ENCODE results near the gene SPNS3. TPM values are rescaled to one million over a fixed set of nuclear protein-coding genes. Genes with fewer than 3 reads are reported as not detected.
A peak's percentile ranks its signal among the peaks of the same experiment; 100 is the strongest.

Gene SPNS3
- total RNA-seq, 1 experiment from 2014 or later, result not detected

DNA sequence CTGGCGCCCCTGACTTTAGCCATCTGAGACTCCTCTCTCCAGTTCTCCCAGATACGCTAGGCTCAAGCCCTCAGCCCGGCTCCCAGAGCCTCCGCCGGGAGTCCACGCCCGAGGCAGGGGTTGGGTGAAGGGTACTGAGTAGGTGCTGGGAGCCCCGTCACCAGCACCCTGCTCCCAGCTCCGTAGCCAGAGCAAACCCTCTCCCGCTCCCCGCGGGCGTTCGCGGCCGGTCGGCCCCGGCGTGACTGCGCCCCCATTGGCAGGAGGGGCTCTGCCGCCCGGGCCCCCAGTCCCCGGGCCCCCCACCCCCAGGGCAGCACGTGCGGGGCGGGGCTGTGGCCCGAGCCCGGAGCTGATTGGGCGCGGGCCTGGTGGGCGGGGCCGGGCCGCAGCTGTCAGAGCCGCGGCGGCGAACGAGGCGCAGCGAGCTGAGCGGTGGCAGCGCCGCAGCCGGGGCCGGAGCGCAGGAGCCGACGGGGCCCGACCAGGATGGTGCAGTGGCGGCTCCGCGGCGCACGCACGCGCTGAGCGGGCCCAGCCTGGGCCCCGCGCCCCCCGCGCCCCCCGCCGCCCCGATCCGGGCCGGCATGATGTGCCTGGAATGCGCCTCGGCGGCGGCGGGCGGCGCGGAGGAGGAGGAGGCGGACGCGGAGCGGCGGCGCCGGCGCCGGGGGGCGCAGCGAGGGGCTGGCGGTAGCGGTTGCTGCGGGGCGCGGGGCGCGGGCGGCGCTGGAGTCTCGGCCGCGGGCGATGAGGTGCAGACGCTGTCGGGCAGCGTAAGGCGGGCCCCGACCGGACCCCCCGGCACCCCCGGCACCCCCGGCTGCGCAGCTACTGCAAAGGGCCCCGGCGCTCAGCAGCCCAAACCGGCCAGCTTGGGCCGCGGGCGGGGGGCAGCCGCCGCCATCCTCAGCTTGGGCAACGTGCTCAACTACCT, 65.0 kb downstream of the SPNS3 start, which contains the start of gene SPNS2:
Gene SPNS2 (plus strand): TSS at position 421 of the 937 bp plus-strand sequence. CDS start 167 bp downstream, at position 588.
- peak; percentile 44 for DNase-seq (ENCODE audit: low read depth, low spot score)

DNA sequence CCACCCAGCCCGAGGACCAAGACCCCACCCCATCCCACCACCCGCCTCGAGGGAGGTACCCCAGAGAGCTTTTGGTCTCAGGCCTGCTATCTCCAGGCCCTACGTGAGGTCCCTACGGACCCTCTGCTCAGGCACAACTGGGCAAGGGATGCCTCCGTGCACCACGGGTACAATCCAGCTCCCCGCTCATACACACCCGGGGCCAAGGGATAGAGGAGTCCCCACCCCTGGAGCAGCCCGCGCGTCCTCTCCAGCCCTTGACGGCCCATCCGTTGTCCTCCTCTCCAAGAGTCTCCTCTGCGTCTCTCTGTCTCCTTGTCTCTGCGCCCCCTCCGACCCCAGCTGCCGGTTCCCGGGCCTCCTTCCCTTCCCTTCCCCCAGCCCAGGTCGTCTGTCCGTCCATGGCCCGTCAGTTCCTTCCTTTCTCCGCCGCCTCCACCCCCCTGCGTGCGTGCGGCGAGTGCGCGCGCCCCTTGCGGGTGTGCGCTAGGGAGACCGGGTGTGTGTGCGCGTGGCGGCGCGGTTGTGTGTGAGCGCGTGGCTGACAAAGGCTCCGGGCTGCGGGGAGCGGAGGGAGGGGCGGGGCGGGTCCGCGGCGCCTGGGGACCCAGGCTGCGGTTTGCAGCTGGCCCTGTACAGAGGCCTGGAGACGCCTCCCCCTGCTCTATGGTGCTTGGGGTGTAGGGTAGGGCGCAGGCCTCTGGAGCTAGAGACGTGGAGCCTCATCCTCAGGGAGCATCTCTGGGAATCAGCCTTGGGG, 65.9 kb downstream of the SPNS3 start:
- in situ Hi-C loops (cut with HindIII; ENCODE audit: low pct_unique_long_range_greater_than_20kb, low sequenced_read_pairs), result no loop called here
- DNase-seq (ENCODE audit: low read depth, low spot score), result no peak

More for the DNA sequence above, 65.0 kb downstream of the SPNS3 start, which contains the start of gene SPNS2:
- in situ Hi-C loops (cut with HindIII; ENCODE audit: low pct_unique_long_range_greater_than_20kb, low sequenced_read_pairs), result no loop called here

DNA sequence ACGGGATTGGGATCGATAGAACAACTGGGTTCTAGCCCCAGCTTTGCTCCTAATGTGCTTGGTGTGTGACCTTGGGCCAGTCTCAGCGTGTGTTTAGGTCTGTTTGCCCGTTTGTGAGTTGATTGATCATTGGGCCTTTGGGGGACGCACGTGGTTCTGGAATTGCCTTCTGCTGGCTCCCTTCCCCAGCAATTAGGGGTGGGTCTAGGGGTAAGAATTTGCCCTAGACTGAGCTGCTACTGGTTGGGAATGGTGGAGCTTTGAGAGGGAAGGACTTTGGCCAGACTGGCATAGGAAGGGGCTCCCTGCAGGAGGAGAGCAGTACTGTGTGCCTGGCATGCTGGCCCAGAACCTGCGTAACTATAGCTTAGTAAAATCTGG, 66.4 kb downstream of the SPNS3 start:
- DNase-seq (ENCODE audit: low read depth, low spot score), result no peak
- in situ Hi-C loops (cut with HindIII; ENCODE audit: low pct_unique_long_range_greater_than_20kb, low sequenced_read_pairs), result no loop called here

DNA sequence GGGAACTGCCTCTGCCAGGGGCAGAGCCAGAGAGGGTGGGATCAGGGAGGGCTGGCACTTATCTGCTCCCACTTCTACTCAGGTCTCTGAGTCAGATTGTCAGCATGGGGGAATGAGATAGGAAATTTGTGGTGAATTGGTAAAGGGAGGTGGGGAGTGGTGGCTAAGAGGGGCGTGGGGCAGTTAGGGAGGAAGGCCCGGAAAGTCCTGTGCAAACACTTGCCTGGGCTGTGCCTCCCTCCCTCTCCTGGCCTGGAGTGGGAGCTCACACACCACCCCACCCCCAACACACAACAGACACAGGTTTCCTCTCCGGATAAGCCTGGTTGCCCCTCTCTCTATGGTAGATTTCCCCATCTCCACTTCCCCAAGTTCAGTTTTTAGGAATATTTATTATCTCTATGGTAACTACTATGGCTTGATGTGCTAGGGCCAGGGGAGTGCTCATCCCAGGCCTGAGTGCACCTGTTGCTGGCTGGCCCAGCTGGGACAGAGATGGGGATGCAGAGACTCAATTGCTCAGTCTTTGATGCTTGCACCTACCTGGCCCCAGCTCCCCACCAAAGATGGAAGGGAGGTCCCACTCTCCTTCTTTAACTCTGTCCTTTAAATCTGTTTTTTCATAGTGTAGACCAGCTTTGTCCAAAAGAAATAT, 67.7 kb downstream of the SPNS3 start:
- no peak for DNase-seq (ENCODE audit: low read depth, low spot score)
- in situ Hi-C loops (cut with HindIII; ENCODE audit: low pct_unique_long_range_greater_than_20kb, low sequenced_read_pairs), result no loop called here

DNA sequence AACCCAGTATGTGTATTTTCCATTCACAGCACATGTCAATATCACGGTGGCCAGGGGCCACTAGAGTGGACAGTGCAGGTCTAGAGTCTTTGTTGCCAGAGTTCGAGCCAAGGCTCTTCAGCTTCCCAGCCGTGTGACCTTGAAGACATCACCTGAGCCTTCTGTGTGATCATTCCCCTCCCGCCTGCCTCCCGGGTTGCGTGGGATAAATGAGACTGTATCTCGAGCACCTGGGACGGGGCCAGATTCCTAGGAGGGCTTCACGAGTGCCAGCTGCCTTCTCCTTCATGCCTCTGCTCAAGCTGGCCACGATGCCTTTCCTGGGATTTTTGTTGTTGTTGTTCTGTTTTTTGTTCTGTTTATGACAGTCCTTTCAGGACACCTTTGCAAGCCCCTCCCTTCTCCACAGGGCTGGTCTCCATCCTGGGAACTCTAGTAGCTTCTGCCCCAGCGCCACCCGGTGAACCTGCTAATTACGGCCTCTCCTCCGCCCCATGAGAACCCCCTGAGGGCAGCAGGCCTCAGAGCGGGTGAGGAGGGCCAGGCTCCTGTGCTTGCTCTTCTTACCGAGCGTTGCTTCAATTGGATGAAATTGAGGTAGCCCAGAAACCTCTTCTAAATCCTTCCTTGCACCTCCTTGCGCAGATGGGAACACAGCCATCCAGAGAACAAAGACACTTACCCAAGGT, 68.9 kb downstream of the SPNS3 start:
- in situ Hi-C loops (cut with HindIII; ENCODE audit: low pct_unique_long_range_greater_than_20kb, low sequenced_read_pairs), result no loop called here
- no peak for DNase-seq (ENCODE audit: low read depth, low spot score)

DNA sequence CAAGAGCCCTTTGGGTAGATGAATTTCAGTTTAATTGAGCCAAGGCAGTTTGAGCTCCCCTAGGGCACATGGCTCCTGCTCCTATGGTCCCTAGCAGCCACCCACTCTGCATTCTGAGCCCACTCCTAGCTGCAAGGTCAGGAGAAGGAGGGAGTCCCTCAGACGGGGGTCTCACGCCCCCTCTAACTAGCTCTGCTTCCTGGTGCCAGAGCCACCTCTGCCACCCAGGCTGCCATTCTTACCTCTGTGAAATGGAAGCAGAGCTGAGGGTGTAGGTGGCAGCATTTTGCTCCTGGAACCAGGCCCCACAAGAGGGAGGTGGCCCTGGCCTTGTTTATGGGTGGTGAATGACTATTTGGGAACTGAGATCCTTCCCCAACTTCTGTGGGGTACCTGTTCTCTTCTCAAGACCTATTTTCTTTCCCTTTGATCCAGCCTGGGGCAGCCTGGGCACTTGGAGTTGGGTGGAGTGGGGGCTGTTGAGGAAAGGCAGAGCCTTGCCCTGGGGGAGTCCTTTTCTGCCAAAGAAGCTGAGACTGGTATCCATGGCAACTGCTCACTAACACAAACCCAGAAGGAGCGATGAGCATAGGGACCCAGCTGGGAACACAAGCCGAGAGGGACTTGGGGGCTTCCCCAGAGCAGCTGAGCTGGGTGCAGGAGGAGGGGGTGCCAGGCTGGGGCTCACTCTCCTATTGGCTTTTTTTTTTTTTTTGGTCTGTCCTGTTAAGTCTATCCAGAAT, 69.7 kb downstream of the SPNS3 start:
- DNase-seq (ENCODE audit: low read depth, low spot score), result no peak
- in situ Hi-C loops (cut with HindIII; ENCODE audit: low pct_unique_long_range_greater_than_20kb, low sequenced_read_pairs), result no loop called here

DNA sequence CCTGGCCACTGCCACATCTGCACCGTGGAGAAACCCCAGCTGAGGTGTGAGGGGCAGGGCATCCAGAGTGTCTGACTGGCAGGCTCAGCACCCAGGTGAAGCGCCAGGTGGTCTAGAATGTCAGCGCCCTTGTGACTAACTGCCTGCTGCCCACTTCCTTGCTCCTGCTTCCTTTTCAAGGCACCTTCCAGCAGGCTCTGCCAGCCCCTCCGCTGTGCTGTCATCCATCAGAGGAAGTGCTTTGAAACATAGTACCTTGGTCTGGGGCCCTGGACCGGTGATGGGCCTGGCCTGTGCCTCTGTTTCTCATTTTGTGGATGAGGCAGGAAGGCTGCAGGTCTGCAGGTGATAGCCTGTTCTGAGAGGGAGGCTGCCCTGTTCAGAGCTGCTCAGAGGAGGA, 70.4 kb downstream of the SPNS3 start:
- no peak for DNase-seq (ENCODE audit: low read depth, low spot score)
- in situ Hi-C loops (cut with HindIII; ENCODE audit: low pct_unique_long_range_greater_than_20kb, low sequenced_read_pairs), result no loop called here

DNA sequence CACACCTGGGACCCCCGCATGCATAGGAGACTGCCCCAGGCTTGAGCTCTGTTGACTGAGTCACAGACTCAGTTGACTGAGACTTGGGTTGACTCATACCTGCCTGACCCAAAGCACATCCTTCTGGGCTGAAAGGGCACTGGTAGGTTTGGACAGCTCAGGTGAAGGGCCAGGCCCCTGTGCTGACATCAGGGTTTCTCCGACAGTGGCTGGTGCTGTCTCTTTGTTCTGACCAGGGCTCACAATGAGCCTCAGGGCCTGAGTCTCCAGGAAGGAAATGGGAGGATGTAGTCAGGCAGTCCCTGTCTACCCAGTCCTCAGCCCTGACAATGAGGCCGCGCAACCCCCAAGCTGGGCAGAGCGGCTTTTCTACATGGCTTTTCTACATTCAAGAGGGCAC, 71.4 kb downstream of the SPNS3 start:
- no peak for DNase-seq (ENCODE audit: low read depth, low spot score)
- in situ Hi-C loops (cut with HindIII; ENCODE audit: low pct_unique_long_range_greater_than_20kb, low sequenced_read_pairs), result no loop called here

DNA sequence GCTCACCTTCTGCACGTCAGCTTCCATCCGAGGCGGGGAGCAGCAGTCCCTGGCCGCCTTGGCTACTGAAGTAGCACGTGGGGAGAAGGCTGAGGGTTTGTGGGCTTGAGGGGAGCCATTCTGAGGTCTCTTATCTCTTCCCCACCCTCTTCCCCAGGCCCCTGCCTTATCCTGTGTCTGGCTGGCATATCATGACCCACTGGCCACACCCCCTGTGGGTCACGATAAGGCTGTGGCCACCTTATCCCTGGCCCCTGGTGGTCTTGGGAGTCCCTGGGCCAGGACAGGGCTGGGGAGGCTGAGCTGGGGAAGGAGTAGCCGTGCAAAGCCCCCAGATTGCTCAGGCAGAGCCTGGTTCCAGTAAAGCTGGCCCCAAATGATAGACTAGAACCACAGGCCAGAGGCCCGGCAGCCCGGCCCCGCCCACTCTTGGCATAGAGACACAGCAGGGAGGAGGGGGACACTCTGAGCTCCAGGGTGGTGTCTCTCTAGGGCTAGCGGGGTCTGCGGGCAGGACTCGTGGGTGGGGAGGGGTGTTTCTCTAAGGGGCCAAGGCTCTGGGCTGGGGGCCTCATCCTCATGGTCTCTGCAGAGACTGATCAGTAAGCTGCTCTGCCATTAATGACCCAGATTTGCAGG, 72.6 kb downstream of the SPNS3 start:
- in situ Hi-C loops (cut with HindIII; ENCODE audit: low pct_unique_long_range_greater_than_20kb, low sequenced_read_pairs), result no loop called here
- no peak for DNase-seq (ENCODE audit: low read depth, low spot score)

DNA sequence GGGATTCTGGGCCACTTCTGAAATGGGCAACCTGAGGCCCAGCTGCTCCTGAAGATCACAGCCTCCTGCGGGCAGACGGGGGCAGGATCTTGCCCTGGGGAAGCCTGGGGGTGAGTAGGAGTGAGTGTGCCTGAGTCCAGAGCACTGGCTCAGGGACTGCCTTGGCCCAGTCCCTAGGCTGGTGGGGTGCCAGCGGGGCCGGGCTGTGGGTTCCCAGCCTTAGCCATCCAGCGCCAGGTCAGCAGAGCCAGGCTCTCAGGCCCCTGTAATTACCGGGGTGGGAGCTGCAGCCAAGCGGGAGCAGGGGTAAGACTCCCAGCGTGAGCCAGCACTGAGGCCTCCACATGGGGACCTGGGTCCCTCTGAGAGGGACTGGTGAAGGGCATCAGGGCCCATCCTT, 73.2 kb downstream of the SPNS3 start:
- DNase-seq (ENCODE audit: low read depth, low spot score), result no peak
- in situ Hi-C loops (cut with HindIII; ENCODE audit: low pct_unique_long_range_greater_than_20kb, low sequenced_read_pairs), result no loop called here

DNA sequence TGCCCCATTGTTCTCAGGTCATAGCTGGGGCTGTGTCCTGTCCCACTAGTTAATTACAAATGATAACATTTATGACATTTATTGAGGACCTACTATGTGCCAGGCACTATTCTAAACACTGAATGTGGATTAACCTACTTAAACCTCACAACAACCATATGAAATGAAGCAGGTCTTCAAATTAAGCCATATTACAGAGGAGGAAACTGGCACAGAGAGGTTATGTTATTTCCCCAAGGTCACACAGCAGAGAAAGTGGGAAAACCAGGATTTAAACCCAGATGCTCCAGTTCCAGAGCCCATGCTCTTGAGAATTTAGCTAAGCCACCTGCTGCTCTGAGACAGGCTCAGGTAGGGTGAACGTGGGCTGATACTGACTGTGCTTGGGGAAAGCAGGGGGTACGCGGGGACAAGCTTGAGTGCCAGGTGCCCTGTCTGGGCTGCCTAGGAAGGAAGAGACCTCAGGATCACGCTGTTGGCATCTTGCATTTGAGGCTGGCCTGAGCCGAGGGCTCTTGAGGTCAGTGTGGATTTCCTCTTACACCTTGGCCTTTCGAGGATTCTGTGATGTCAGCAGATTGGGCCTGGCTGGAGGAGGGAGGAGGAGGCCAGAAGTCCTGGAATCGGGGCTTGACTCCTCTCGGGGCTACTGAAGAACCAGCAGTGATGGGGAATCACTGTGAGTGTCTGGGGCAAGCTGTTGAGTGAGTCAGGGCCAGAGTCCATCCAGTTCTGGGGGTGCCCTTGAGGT, 73.8 kb downstream of the SPNS3 start:
- no peak for DNase-seq (ENCODE audit: low read depth, low spot score)
- in situ Hi-C loops (cut with HindIII; ENCODE audit: low pct_unique_long_range_greater_than_20kb, low sequenced_read_pairs), result no loop called here

DNA sequence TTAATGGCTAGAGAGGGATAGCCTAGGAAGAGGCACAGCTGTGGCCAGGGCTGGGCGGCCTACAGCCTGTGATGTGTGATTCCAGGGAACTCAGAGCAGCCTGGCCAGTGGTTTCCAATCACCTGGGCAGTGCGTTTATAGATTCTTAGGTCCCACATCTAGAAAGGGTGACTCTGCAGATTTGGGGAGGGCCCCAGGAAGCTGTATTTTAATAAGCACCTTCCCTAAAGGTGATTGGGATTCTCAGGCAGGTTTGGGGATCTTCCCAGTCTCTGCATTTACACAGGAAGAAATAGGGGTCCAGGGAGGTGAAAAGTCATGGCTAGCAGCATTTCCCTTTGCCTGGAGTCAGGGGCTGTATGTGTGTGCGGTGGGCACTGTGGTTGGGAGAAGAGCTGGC, 74.5 kb downstream of the SPNS3 start:
- in situ Hi-C loops (cut with HindIII; ENCODE audit: low pct_unique_long_range_greater_than_20kb, low sequenced_read_pairs), result no loop called here
- no peak for DNase-seq (ENCODE audit: low read depth, low spot score)

DNA sequence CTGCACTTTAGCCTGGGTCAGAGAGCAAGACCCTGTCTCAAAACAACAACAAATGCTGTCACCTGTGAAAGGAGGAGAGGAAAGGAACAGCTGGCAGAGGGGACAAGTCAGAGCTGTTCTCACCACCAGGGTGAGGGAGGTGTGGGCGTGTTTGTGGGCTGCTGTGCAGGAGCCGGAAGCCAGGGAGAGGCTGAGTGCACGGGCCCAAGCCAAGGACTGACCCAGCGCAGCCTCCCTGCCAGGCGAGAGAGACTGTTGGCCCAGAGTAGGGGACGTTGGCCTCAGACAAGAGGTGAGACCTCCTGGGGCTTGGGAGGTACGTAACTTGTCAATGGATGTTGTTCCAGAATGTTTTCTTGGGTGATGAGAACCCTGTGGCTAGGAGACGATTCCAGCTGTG, 75.7 kb downstream of the SPNS3 start:
- no peak for DNase-seq (ENCODE audit: low read depth, low spot score)
- in situ Hi-C loops (cut with HindIII; ENCODE audit: low pct_unique_long_range_greater_than_20kb, low sequenced_read_pairs), result no loop called here

DNA sequence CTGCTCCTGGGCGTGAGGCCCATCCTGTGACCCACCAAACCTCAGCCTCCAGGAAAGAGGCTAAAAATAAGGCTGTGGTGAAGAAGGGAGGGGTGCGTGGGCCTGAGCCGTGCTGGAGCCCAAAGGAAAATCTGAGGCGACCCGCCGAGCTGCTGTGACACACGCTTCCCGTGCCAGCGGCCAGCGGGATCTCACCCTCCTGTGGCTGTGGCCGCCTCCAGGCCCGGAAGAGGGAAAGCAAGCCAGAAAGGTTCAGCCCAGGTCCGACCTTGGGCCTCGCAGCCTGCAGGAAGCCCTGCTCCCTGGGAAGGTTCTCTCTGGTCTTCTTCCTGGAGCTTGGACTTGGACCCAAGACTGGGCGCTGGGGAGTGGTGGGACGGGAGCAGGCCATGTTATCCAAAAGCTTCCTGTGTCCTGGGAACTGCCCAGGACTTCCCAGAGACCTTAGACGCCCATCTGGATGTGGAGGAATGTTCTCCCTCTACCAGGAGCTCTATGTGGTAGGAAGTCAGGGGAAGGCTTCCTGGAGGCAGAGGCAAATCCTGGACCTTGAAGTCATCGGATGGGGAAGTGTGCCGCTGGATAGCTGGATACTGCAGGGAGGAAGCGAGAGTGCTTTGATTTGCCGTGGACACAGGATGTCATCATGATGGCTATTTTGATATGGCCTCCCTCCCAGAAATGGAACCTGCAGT, 76.3 kb downstream of the SPNS3 start:
- DNase-seq (ENCODE audit: low read depth, low spot score), result no peak
- in situ Hi-C loops (cut with HindIII; ENCODE audit: low pct_unique_long_range_greater_than_20kb, low sequenced_read_pairs), result no loop called here

DNA sequence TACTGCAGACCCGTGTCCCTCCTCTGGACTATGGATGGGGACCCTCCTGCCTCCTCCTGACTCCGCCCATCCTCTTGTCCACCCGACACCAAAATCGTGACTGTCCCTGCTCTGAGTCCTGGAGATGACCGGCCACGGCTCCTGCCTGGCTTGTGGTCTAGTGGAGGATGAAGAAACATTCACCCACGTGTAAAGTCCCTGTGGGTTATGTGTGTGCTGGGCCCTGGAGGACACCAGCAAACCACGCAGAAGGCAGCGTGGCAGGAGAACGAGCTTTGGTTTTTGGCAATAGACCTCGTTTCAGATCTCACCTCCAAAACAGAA, 76.8 kb downstream of the SPNS3 start:
- DNase-seq (ENCODE audit: low read depth, low spot score), result no peak
- in situ Hi-C loops (cut with HindIII; ENCODE audit: low pct_unique_long_range_greater_than_20kb, low sequenced_read_pairs), result no loop called here
